Right atrium auricular region (tissue), 2 donors: ENCODE results near the gene SCRN2. TPM values are rescaled to one million over a fixed set of nuclear protein-coding genes. Genes with fewer than 3 reads are reported as not detected.

Experiments
- DNase-seq: peaks from one replicate; pipeline ENCODE4 v3.0.0-alpha.2; 2019; ENCODE audit warnings: low spot score
- H3K27ac ChIP-seq, 2 donors: fragments of 200-600 bp; sonication (generic); 1 replicate in 1 of 2; 2 replicates in 1 of 2; pipeline ENCODE4 v1.5.1; 2016 to 2019
- H3K27me3 ChIP-seq, 2 donors: fragments of 200-600 bp; sonication (generic); one replicate each; pipeline versions ENCODE4 v1.5.1 to v1.6.0; 2017 to 2019
- H3K36me3 ChIP-seq: fragments of 200-600 bp; sonication (generic); one replicate; pipeline ENCODE4 v1.5.1; 2016
- H3K4me1 ChIP-seq, 2 donors: fragments of 200-600 bp; sonication (generic); one replicate each; pipeline versions ENCODE4 v1.5.1 to v1.6.0; 2017 to 2019
- H3K4me3 ChIP-seq, 2 donors: fragments of 200-600 bp; sonication (generic); 1 replicate in 1 of 2; 2 replicates in 1 of 2; pipeline ENCODE4 v1.5.1; 2017 to 2019; ENCODE audit warnings: mild to moderate bottlenecking in 1 of 2, moderate library complexity in 1 of 2
- H3K9me3 ChIP-seq, 2 donors: fragments of 200-600 bp; sonication (generic); one replicate each; pipeline ENCODE4 v1.5.1; 2019
- CTCF ChIP-seq, 2 donors: fragments of 200-600 bp; sonication (generic); IDR thresholded peaks; one replicate each; pipeline ENCODE4 v1.5.1; 2019; ENCODE audit warnings: antibody characterized with exemption in 2 of 2
- total RNA-seq, 2 donors: library from RNA; depleted of rRNA; stranded (reverse); fragments of >200 nt; gene quantifications; one replicate each; pipeline ENCODE4 v1.1.0, GENCODE V29; 2016

The SCRN2 gene
- total RNA-seq, 2 donors from 2014 or later, result 28.5 to 37.1 TPM

- H3K9me3 ChIP-seq, result no peaks in the 10 kb centered on the region
- H3K27me3 ChIP-seq, result no peaks in the 10 kb centered on the region
- TF ChIP-seq CTCF (IDR thresholded peaks at IDR 0.05), result no peak
- H3K27ac ChIP-seq, result no peak overlapping the region
- H3K4me3 ChIP-seq, result no peak overlapping the region
- no peak for DNase-seq
- peaks cover 0 to 15% of the 10 kb centered on the region in 2 donors for H3K4me1 ChIP-seq
- peaks cover 41% of the 10 kb centered on the region for H3K36me3 ChIP-seq
Observed at GRCh38 chr17:47815106-47815918, 25.8 kb downstream of the SCRN2 start.

GRCh38 chr17:47813512-47814031 is 27.5 kb downstream of the SCRN2 start:
- Histone ChIP-seq H3K4me1 (peaks cover 0 to 16% of the 10 kb centered on the region in 2 donors), H3K27ac (no peak overlapping the region), H3K36me3 (peaks cover 45% of the 10 kb centered on the region)

GRCh38 chr17:47813077-47813476 is 28.0 kb downstream of the SCRN2 start:
- H3K36me3 ChIP-seq, result peaks cover 45% of the 10 kb centered on the region
- H3K9me3 ChIP-seq, result no peaks in the 10 kb centered on the region
- DNase-seq, result no peak
- no peak overlapping the region for H3K27ac ChIP-seq
- H3K4me1 ChIP-seq, result peaks cover 0 to 16% of the 10 kb centered on the region in 2 donors
- no peaks in the 10 kb centered on the region for H3K27me3 ChIP-seq
- no peak for TF ChIP-seq CTCF (IDR thresholded peaks at IDR 0.05)
- no peak overlapping the region for H3K4me3 ChIP-seq

More at GRCh38 chr17:47813512-47814031, 27.5 kb downstream of the SCRN2 start:
- Histone ChIP-seq H3K27me3 (no peaks in the 10 kb centered on the region), H3K9me3 (no peaks in the 10 kb centered on the region), H3K4me3 (no peak overlapping the region)
- no peak for TF ChIP-seq CTCF (IDR thresholded peaks at IDR 0.05)
- DNase-seq, result no peak

- H3K27me3 ChIP-seq, result no peaks in the 10 kb centered on the region
- no peak overlapping the region for H3K4me3 ChIP-seq
- H3K27ac ChIP-seq, result no peak overlapping the region
- H3K36me3 ChIP-seq, result peaks cover 51% of the 10 kb centered on the region
- peaks cover 0 to 16% of the 10 kb centered on the region in 2 donors for H3K4me1 ChIP-seq
- no peaks in the 10 kb centered on the region for H3K9me3 ChIP-seq
- DNase-seq, result no peak
- no peak for TF ChIP-seq CTCF (IDR thresholded peaks at IDR 0.05)
Observed at GRCh38 chr17:47812146-47812920, 28.7 kb downstream of the SCRN2 start.

GRCh38 chr17:47811709-47812108 is 29.4 kb downstream of the SCRN2 start:
- no peak for DNase-seq
- Histone ChIP-seq H3K4me3 (no peak overlapping the region), H3K27me3 (no peaks in the 10 kb centered on the region), H3K4me1 (peaks cover 0 to 16% of the 10 kb centered on the region in 2 donors), H3K27ac (no peak overlapping the region), H3K36me3 (peaks cover 47% of the 10 kb centered on the region), H3K9me3 (no peaks in the 10 kb centered on the region)
- no peak for TF ChIP-seq CTCF (IDR thresholded peaks at IDR 0.05)
